GM12878 (cell line): ENCODE data around the gene TMEM120B. TPM values are rescaled to one million over a fixed set of nuclear protein-coding genes. Genes with fewer than 3 reads are reported as not detected.

ENCODE experiments used
- ATF7 ChIP-seq: fragments of 450-650 bp; IDR thresholded peaks from 2 replicates; pipeline ENCODE4 v1.6.1; 2016; ENCODE audit warnings: low read depth, mild to moderate bottlenecking
- DPF2 ChIP-seq: fragments of 450-650 bp; IDR thresholded peaks from 2 replicates; pipeline ENCODE4 v1.6.1; 2017; ENCODE audit warnings: mild to moderate bottlenecking
- GATAD2B ChIP-seq: fragments of 450-650 bp; conservative IDR thresholded peaks from 2 replicates; pipeline ENCODE4 v1.6.1; 2017; ENCODE audit warnings: low read depth, mild to moderate bottlenecking, moderate library complexity
- HDAC6 ChIP-seq: fragments of 200-600 bp; sonication (generic); IDR thresholded peaks from one replicate; pipeline ENCODE4 v1.8.0; 2017; ENCODE audit warnings: antibody characterized with exemption; ENCODE audit not compliant: unreplicated experiment
- KLF5 ChIP-seq: fragments of 450-650 bp; IDR thresholded peaks from 2 replicates; pipeline ENCODE4 v1.6.1; 2014; ENCODE audit warnings: mild to moderate bottlenecking; ENCODE audit not compliant: partially characterized antibody
- MEF2A ChIP-seq: IDR thresholded peaks from 2 replicates; pipeline ENCODE4 v1.6.1; 2011; ENCODE audit warnings: low read depth, mild to moderate bottlenecking, low read length, moderate library complexity; ENCODE audit not compliant: insufficient read depth
- MTA2 ChIP-seq: fragments of 450-650 bp; IDR thresholded peaks from 2 replicates; pipeline ENCODE4 v1.6.1; 2016; ENCODE audit warnings: low read depth, mild to moderate bottlenecking, moderate library complexity
- NFYB ChIP-seq: IDR thresholded peaks from 2 replicates; pipeline ENCODE4 v1.6.1; 2011; ENCODE audit warnings: low read depth, mild to moderate bottlenecking, low read length, improper control_type of control experiment, moderate library complexity; ENCODE audit not compliant: insufficient read depth
- POLR2AphosphoS5 ChIP-seq: IDR thresholded peaks from 2 replicates; pipeline ENCODE4 v1.6.1; 2011; ENCODE audit warnings: mild to moderate bottlenecking, low read length, inconsistent platforms
- RELA ChIP-seq: fragments of 450-650 bp; IDR thresholded peaks from 2 replicates; pipeline ENCODE4 v1.8.0; 2014; ENCODE audit warnings: borderline replicate concordance; ENCODE audit not compliant: partially characterized antibody
- RUNX3 ChIP-seq: IDR thresholded peaks from 2 replicates; pipeline ENCODE4 v1.6.1; 2012; ENCODE audit warnings: low read length, inconsistent platforms
- SIN3A ChIP-seq: IDR thresholded peaks from 2 replicates; pipeline ENCODE4 v1.6.1; 2012; ENCODE audit warnings: low read depth, low read length, improper control_type of control experiment
- YY1 ChIP-seq: IDR thresholded peaks from 2 replicates; pipeline ENCODE4 v1.6.1; 2011; ENCODE audit warnings: low read depth, mild to moderate bottlenecking, low read length
- ZNF24 ChIP-seq: fragments of 450-650 bp; IDR thresholded peaks from 2 replicates; pipeline ENCODE4 v1.6.1; 2017; ENCODE audit warnings: antibody characterized with exemption, mild to moderate bottlenecking
- polyA plus RNA-seq, 11 experiments: library from polyadenylated mRNA; depleted of rRNA in 4 of 11; unstranded in 6 of 11; stranded (reverse) in 5 of 11; fragments of >200 nt; fragmentation: Nextera tagmentation in 4 of 11; fragmentation: Illumina TruSeq in 1 of 11; extraction: Ambion mirVana in 4 of 11; extraction: Trizol in 1 of 11; gene quantifications; 1 replicate in 1 of 11; 2 replicates in 10 of 11; pipeline versions ENCODE4 v1.2.1 to v1.2.3, GENCODE V29; 2011 to 2016; ENCODE audit warnings: inconsistent platforms in 2 of 11, missing spikeins in 2 of 11, low read depth in 1 of 11
- total RNA-seq, 4 experiments: library from RNA; depleted of rRNA in 3 of 4; stranded (reverse); fragments of >200 nt in 3 of 4; fragmentation: Illumina TruSeq in 1 of 4; extraction: Trizol in 1 of 4; gene quantifications; 2 replicates each; pipeline versions ENCODE4 v1.2.1 to v1.2.3, GENCODE V29; 2013 to 2021
- TF ChIP-seq, protein P1 (sequence below): fragments of 450-650 bp; IDR thresholded peaks from 2 replicates; pipeline ENCODE4 v1.6.1; 2016; ENCODE audit warnings: mild to moderate bottlenecking, moderate library complexity, borderline replicate concordance
- TF ChIP-seq, protein P2 (sequence below): fragments of 450-650 bp; formaldehyde crosslinking; IDR thresholded peaks from 2 replicates; pipeline ENCODE4 v1.5.0; 2022; ENCODE audit warnings: mild to moderate bottlenecking, missing genetic modification characterization

TMEM120B gene
- total and polyA plus RNA-seq, 10 of the 15 experiments (the other 5 are each of a cell fraction or from before 2014, with no cell fraction given) = 4.0 to 26.2 (median 9.2) TPM

DNA sequence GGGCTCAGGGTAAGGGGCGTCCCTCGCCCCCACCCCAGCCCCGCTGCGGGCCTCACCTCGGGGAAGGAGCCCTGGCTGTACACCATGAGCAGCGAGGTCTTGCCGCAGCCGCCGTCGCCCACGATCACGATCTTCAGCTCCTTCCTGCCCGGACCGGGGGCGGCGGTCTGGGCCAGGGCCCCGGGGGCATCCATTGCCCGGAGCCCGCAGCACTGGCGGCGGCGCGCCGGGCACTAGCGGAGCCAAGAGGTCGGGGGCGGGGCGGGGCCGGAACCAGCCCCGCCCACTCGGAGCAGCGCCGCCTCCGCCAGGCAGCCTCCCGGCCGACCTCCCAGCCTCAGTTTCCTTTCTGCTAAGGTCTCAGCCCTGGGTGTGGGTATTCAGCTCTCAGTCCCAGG, 80.9 kb downstream of the TMEM120B start, which contains the start of gene RHOF (continued):
- TF ChIP-seq RELA (no peak), DPF2 (peak; percentile 48), POLR2AphosphoS5 (peak; percentile 46; the same call in 1 of the 2 replicates), ZNF24 (peak; percentile 60; the same call in 1 of the 2 replicates), KLF5 (peak; percentile 50), MTA2 (no peak), MEF2A (no peak), ATF7 (no peak), HDAC6 (no peak), NFYB (no peak), SIN3A (no peak), GATAD2B (peak; percentile 13; the same call in 1 of the 2 replicates), RUNX3 (no peak), YY1 (peak; percentile 74; the same call in 1 of the 2 replicates)
- TF ChIP-seq, protein P1, sequence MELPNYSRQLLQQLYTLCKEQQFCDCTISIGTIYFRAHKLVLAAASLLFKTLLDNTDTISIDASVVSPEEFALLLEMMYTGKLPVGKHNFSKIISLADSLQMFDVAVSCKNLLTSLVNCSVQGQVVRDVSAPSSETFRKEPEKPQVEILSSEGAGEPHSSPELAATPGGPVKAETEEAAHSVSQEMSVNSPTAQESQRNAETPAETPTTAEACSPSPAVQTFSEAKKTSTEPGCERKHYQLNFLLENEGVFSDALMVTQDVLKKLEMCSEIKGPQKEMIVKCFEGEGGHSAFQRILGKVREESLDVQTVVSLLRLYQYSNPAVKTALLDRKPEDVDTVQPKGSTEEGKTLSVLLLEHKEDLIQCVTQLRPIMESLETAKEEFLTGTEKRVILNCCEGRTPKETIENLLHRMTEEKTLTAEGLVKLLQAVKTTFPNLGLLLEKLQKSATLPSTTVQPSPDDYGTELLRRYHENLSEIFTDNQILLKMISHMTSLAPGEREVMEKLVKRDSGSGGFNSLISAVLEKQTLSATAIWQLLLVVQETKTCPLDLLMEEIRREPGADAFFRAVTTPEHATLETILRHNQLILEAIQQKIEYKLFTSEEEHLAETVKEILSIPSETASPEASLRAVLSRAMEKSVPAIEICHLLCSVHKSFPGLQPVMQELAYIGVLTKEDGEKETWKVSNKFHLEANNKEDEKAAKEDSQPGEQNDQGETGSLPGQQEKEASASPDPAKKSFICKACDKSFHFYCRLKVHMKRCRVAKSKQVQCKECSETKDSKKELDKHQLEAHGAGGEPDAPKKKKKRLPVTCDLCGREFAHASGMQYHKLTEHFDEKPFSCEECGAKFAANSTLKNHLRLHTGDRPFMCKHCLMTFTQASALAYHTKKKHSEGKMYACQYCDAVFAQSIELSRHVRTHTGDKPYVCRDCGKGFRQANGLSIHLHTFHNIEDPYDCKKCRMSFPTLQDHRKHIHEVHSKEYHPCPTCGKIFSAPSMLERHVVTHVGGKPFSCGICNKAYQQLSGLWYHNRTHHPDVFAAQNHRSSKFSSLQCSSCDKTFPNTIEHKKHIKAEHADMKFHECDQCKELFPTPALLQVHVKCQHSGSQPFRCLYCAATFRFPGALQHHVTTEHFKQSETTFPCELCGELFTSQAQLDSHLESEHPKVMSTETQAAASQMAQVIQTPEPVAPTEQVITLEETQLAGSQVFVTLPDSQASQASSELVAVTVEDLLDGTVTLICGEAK = no peak
- TF ChIP-seq, protein P2, sequence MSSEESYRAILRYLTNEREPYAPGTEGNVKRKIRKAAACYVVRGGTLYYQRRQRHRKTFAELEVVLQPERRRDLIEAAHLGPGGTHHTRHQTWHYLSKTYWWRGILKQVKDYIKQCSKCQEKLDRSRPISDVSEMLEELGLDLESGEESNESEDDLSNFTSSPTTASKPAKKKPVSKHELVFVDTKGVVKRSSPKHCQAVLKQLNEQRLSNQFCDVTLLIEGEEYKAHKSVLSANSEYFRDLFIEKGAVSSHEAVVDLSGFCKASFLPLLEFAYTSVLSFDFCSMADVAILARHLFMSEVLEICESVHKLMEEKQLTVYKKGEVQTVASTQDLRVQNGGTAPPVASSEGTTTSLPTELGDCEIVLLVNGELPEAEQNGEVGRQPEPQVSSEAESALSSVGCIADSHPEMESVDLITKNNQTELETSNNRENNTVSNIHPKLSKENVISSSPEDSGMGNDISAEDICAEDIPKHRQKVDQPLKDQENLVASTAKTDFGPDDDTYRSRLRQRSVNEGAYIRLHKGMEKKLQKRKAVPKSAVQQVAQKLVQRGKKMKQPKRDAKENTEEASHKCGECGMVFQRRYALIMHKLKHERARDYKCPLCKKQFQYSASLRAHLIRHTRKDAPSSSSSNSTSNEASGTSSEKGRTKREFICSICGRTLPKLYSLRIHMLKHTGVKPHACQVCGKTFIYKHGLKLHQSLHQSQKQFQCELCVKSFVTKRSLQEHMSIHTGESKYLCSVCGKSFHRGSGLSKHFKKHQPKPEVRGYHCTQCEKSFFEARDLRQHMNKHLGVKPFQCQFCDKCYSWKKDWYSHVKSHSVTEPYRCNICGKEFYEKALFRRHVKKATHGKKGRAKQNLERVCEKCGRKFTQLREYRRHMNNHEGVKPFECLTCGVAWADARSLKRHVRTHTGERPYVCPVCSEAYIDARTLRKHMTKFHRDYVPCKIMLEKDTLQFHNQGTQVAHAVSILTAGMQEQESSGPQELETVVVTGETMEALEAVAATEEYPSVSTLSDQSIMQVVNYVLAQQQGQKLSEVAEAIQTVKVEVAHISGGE (CRISPR knock-in tag) = no peak; the same call in 1 of the 2 replicates
